ACHN (cell line): ENCODE measurements around the gene DNMT3A.
A peak's percentile ranks its signal among the peaks of the same experiment; 100 is the strongest.

ENCODE experiments used
- DNase-seq: peaks from one replicate; pipeline ENCODE4 v3.0.0-alpha.2; 2015
- in situ Hi-C: cut with HindIII; loops from 2 replicates; pipeline ENCODE4 v1.10.0; 2017; ENCODE audit warnings: low sequenced_read_pairs, low pct_ligation_motif_present, low pct_unique_long_range_greater_than_20kb

DNMT3A gene

DNA sequence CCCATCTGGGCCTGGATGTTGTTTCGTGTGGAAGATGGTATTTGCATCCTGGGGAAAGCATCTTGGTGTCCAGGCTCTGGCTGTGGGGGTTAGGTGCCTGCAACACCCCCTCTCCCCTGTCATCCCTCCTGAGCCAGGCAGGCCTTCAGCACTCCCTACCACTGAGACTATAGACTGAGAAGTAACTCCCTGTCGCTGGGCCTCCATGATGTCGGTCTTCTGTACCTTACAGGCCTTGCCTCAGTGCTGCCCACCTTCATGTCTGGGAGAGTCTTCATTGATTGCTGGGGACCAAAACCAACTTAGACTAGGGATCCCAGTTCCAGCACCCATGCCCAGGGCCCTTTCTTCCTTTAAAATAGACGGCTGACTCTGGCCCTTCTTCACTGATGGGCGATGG lies 33.1 kb upstream of the DNMT3A start:
- in situ Hi-C loops = no loop called here

DNA sequence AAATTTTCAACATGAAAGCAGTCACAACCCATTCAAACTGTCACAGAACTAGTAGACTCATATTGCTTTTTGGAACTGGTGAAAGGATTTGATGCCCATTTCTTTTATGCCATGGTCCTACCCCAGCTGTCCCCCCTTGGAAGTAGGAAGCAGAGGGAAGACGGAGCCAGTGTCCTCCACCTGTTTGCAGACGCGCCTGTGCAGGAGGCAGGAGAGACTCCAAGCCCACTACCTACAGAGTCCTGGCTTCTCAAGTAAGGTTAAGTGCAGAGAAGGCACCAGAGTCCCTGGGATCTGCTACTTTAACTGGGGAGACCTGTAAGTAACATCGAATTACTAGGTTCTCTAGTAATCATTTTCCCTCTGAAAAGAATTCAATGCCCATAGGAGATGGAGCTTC lies 32.7 kb upstream of the DNMT3A start:
- in situ Hi-C loops = no loop called here
- DNase-seq = no peak

More for the DNA sequence above, 33.1 kb upstream of the DNMT3A start:
- no peak for DNase-seq

DNA sequence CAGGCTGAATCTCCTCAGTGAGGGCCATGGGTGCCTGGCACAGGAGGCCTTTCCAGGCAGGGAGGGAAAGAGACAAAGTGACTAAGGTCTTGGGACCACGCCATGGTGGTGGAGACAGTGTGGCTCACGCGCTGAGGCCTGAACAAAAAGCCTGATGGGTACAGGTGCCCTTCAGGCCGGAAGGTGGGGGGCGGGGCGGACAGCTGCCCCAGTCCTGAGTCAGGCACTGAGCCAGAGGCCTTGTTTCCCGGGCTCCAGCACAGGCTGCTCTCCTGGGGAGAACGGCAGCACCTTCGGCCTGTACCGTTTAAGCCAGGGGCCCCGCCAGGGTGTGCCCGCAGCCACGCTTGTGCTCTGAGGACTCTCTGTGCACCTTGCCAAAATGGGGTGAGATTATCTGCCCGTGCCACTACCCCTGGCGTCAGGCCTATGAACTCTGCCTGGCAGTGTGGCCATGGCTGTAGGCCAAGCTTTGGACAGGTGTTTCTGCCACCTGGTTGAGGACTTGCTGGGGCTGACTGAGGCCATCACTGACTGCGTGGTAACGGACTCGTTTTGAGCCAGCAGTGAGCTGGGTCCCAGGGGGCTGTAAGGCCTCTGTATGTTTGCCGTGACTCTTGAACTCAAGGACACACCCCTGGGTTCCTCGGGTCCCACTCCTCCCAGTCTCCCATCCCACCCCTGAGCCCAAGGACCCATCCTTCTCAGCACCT lies 31.7 kb upstream of the DNMT3A start:
- in situ Hi-C loops = no loop called here
- no peak for DNase-seq

DNA sequence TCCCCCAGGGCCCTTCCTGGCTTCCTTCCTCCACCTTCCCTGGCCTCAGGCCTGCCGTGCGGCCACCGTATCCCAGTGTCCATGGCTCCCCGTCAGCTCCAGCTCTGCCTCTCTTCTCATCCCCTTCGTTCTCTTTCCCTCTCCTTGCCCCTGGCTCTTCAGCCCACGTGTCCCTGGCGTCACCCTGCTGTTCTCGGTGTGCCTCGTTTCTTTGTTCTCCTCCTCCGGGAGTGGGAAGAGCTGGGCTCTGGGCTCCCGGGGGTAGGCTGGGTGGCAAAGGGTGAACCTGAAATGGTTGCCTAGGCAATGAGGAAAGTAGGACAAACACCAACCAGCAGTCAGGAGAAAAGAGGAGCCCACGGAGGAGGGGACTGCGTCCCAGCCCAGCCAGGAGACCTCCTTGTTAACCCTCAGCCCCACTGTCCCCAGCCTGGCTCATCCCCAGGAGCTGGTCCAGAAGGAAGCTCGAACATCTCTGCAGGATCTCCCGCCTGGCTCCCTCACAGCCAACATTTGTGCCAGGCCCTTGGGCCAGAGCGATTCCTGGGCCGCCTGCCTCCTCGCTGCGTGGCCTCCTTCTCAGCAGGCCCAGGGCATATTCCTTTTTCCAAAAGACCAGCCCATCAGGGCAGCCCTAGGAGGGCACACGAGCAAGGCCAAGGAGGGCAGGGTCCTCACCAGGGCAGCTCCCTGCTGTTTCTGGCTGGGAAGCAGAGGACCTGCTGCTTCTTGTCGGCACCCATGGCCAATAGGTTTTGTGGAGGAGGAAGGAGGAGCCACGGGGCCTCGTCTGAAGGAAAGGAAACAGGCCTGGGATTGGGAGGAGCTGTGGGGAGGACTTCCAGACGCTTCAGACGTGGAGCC lies 30.9 kb upstream of the DNMT3A start:
- in situ Hi-C loops = no loop called here
- no peak for DNase-seq

DNA sequence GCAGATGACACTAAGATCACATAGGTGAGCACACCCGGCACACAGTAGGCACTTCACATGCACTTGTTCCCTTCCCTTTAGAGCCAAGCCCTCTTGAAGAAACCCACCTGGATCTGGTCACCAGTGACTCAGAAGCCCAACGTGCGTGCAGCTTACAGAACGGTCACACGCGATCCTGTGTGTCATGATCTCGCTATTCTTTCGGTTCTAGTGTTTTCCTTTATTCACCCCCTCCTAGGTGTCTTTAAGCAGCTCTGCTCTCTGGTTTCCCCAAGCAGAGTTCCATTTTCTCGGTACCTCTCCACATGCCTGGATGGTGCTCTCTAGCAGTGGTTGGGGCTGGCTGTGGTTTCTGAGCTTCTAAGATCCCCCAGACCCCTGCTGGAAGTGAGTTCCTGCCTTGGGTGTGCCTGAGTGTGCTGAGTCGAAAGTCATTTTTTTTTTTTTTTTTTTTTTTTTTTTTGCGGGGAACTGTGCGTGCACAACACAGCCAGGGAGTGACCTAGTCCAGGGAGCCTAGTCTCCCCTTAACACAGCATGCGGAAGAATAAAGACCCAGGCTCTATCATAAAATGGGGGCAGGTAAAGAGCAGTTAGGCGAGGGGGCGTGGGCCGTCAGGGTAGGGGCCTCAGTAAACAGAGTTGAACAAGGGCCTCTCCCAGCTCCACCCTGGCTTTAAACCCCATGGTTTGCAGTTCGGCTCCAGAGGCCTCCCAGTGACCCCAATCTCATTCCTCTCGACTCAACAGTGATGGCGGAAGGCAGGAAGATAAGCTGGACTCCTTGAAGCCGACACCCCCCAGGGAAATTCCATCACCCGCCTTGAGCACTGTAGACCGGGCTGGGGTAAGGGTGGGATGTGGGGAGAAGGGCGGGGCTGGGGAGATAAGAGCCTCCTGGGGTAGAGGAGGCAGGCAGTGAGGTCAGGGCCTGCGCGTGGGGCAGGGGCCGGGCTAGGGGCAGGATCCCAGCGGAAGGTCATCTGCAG lies 29.8 kb upstream of the DNMT3A start:
- no peak for DNase-seq
- in situ Hi-C loops = no loop called here

DNA sequence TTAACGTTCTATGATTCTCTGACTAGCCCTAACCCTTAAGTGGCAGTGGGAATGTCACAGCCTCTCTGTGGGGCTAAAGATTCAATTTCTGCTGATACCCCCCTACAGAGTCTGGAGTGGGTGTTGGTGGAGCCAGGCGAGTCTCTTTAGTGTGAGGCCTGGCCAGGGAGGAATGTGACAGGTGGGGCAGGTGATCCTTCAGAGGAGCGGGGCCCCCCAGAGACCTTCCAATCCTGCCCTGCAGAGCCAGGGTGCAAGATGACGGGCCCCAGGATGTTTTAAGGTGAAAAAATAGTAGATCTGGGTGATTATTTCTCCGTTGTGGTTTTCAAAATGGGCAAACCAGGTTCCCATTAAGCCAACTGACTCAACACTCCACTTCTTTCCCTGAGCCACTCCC lies 28.2 kb upstream of the DNMT3A start:
- DNase-seq = no peak
- in situ Hi-C loops = no loop called here

DNA sequence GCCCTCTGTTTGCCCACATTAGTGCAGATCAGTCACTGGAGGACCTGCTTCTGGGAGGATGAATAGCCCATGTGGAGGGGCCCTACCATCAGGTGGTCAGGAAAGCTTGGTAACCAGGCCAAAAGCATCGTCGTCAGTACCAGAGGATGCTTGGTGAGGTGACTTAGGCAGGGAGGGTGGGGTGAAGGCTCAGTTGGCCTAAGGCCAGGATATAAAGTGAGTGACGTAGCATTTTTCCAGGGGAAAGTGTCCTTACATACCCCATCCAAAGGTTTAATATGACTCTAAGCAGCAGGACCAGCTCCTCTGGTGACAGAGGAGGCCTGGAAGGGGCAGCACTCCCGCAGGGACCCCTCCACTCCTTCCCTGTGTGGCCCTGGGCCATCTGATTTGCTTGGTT lies 27.7 kb upstream of the DNMT3A start:
- no peak for DNase-seq
- in situ Hi-C loops = no loop called here

DNA sequence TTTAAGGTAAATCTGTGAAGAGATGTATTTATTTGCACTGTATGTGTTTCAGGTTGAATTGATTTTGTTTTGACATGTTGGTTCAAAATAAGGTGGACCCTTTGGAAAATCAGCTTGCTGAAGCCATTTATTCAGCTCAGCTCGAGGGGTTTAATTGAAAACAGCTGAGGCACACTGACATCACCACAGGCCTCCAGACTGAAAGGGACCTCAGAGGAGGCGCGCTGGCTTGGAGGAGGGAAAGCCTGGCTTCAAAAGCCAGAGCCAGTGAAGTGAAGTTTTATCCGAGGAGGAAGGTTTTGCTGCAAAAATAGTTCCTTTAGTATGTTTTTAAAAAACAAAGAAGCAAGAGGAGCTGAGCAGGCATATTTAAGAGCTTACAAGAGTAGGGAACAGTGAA lies 26.9 kb upstream of the DNMT3A start:
- no peak for DNase-seq
- in situ Hi-C loops = no loop called here

DNA sequence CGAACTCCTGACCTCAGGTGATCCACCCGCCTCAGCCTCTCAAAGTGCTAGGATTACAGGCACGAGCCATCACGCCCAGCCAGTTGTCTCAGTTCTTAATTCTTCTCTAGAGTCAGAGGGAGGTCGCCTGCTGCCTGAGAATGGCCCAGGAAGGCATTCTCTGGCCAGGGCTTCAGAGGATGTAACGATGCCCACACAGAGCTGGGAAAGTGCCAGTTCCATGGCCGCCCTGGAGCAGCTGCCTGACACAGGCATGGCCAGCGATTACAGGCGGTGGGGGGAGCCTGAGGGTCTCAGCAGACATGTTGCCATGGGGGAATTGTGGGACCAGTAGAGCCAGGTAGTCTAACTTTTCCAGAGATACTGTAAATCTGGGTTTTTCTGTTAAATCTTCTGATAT lies 25.6 kb upstream of the DNMT3A start:
- DNase-seq = no peak
- in situ Hi-C loops = no loop called here

DNA sequence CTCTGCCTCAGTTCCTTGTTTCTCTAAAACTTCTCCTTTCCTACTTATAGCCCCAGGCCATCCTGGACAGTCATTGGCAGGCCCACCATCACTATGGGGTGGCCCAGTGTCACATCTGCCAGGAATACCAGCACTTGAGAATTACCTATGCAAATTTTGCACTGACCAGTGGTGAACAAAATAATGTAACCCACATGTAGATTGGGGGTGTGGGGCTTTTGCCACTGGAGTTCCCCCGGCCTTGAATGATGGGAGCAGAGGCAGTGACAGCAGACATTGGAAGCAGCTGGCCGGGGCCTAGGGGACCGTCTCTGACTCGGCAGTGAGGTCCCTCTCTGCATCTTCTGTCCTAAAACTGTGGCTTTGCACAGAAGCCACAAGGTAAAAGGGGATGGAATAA lies 24.9 kb upstream of the DNMT3A start:
- in situ Hi-C loops = no loop called here
- no peak for DNase-seq

DNA sequence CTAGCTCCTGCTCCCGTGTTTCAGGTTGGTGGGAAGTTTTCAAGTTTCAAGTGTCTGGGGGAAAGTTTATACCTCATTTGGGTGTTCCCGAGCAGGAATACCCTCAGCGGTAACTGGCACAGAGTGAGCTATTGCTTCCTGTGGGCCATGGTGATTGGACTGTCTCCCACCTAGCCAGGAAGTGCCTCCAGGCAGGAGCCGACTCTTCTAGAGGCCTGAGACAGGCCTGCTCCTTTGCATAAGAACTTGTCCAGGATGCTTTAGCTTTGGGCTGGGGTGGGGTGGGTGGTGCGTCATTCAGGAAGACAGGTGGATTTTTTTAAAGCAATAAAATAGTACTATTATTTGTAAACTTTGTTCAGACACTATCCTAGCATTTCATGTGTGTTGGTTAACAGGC lies 23.5 kb upstream of the DNMT3A start:
- in situ Hi-C loops = no loop called here
- no peak for DNase-seq

DNA sequence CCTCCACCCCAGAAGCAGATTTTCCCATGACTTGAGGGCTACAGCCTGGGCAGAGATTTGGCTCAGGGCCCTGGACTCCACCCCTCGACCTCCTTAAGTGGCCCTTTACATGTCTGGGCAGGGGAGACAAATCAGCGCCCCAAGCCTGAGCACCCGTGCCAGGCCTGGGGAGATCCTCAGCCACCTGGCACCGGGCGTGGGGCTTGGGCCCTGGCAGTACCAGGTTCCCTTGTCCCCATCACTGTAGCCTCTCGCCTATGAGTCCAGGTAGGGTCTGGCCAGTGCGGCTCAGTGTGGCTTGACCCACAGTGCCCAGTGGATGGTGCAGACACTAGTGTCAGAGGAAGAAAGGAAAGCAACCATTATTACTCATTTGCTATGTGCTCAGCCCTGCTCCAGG lies 22.0 kb upstream of the DNMT3A start:
- in situ Hi-C loops = no loop called here
- no peak for DNase-seq

DNA sequence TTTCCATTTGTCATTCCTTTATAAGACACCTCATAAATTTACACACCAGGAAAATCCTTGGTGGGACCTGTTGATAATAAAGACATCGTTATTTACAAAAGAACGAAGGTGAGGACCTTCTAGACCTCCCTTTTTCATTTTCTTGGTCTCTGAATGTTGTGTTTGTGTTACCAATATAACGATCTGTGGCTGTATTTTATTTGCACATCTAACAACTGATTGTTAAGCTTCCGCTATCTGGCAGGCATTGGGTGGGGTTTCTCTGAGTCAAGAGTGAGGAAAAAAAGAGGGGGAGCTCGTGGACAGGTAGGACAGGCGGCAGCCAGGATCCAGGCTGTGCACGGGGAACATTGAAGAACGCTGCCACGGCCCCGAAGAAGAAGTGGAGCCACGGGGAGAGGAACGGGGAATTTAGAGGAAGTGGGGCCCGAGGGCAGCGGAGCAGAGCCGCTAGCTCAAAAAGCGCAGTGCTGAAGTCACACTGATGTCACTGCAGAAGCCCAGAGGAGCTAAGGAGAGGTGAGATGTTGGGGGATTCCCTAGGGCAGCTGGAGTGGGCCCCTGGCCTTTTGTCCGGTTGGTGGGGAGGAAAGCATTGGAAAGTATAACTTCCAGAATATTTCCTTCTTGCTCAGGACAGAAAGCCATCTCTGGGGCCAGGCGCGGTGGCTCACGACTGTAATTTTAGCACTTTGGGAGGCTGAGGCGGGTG lies 20.9 kb upstream of the DNMT3A start:
- peak; percentile 50 for DNase-seq
- in situ Hi-C loops = no loop called here

DNA sequence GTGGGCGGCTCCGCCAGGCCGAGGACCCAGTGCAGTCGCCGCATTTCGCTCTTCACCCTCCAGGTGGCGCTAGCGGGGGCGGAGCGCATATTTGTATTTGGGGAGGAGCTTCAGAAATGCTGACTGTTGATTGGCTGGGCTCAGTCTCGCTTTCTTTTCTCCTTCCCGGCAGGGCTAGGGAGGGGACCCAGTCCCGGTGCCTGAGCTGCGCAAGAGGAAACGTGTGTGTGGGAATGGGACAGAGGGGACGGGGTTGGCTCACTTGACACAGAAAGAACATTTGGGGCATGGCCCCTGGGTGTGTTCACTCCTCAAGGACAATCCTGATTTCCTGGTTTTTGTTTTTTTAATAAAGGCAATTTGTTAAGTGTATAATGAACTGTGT lies 20.3 kb upstream of the DNMT3A start:
- in situ Hi-C loops = no loop called here
- DNase-seq = peak; percentile 95

DNA sequence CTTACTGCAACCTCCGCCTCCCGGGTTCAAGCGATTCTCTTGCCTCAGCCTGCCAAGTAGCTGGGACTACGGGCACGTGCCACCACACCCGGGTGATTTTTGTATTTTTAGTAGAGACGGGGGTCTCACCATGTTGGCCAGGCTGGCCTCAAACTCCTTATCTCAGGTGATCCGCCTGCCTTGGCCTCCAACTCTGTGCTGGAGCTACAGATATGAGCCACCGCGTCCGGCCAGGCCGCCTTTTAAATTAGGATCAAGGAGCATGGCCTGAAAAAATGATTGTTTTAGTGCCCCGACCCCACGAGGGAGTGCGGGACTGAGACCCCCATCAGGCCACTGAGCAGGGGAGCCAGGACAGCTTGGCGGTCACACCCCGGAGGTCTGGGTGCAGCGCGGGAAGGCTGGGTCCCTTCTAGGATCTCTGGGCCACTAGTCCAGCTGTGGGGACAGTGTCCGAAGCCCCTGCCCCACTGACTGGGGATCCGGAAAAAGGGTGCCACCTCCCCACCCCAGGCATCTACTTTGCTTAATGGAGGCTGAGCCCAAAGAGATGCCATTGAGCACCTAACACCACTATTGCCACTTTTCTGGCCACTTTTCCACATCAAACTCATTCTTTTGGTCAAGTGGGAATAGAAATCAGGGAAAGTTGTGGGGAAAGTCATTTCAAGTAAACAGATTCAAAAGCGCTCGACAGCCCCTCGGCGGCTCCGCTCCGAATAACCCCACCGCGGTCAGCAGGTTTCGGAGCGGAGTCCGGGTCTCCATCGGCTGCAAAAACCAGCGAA lies 19.7 kb upstream of the DNMT3A start:
- in situ Hi-C loops = no loop called here

DNA sequence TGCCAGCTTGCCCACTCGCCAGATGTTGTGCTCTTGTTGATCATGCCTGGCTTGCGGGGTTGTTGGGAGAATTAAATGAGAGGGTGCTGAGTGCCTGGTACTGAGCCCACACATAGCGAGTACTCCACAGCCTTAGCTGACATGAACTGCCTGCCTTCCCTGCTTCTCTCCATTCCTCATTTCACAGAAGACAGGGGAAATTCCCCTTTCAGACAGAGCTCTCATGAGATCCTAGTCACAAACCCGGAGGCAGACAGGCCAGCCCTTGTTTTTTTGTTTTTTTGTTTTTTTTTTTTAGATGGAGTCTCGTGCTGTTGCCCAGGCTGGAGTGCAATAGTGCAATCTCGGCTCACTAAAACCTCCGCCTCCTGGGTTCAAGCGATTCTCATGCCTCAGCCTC lies 17.1 kb upstream of the DNMT3A start:
- no peak for DNase-seq
- in situ Hi-C loops = no loop called here

More for the DNA sequence above, 19.7 kb upstream of the DNMT3A start:
- DNase-seq = no peak

DNA sequence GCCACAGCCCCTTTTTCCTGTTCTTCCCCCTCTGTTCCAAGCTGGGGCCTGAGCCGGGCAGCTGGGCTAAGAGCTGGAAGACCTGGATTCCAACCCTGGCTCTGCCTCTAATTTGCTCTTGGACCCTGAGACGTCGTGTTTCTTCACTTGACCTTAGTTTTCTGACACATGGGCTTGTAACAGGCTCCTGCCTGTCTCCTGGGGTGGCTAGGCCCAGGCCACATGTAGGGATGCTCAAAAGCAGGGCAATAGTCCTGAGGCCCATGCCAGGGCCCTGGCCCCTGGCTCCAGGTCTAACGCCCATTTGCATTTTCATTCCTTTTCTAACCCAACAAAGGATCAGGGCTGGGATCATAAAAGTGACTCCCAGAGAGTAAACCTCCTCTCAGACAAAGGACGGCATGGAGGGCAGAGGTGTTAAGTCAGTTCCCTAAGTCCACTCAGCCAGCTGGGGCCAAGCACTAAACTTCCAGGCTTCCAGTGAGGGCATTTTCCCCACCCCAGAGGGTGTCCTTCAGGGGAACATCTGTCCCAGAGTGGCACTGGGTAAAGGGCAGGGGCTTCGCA lies 16.6 kb upstream of the DNMT3A start:
- in situ Hi-C loops = no loop called here
- DNase-seq = no peak
